Caco-2 (cell line): ENCODE results near the gene AUTS2. TPM values are rescaled to one million over a fixed set of nuclear protein-coding genes. Genes with fewer than 3 reads are reported as not detected.

Experiments
- BruUV-seq: library from RNA; stranded (reverse); fragments of 400-500 nt; replicated peaks from 2 replicates; lab custom pipeline; 2021; lab: Mats Ljungman, UMichigan
- CTCF ChIA-PET: fragments of 300-600 bp; sonication (Branson Sonifier 250); formaldehyde crosslinking; loops from one replicate; lab custom pipeline; 2022; ENCODE audit warnings: antibody characterized with exemption; lab: Charles Lee
- POLR2A ChIA-PET: fragments of 300-600 bp; sonication (Branson Sonifier 250); formaldehyde crosslinking; loops from one replicate; lab custom pipeline; 2022; ENCODE audit warnings: antibody characterized with exemption; lab: Charles Lee
- DNase-seq, 2 experiments: peaks; one replicate each; pipeline versions ENCODE4 v3.0.0 to v3.0.0-alpha.2; 2020 to 2022
- H3K27me3 ChIP-seq: replicated peaks from 2 replicates; pipeline ENCODE4 v1.6.0; 2011; ENCODE audit warnings: low read length; ENCODE audit not compliant: control insufficient read depth, insufficient read depth
- H3K36me3 ChIP-seq: 2 replicates; pipeline ENCODE4 v1.5.1; 2011; ENCODE audit warnings: low read length; ENCODE audit not compliant: control insufficient read depth, insufficient read depth
- H3K4me1 ChIP-seq: fragments of 250-450 bp; sonication (Bioruptor Pico); 2 replicates; pipeline ENCODE4 v1.5.1; 2020; ENCODE audit warnings: mild to moderate bottlenecking
- H3K4me3 ChIP-seq: 2 replicates; pipeline ENCODE4 v1.5.1; 2011; ENCODE audit warnings: low read depth, mild to moderate bottlenecking, control low read depth, low read length
- H3K9me3 ChIP-seq: fragments of 250-450 bp; sonication (Bioruptor Pico); 2 replicates; pipeline ENCODE4 v1.5.1; 2020; ENCODE audit warnings: mild to moderate bottlenecking, moderate library complexity
- H3K27ac Mint-ChIP-seq: one replicate; pipeline ENCODE4 v1.8.0; 2022; ENCODE audit warnings: mixed read lengths; ENCODE audit not compliant: unreplicated experiment
- H3K27me3 Mint-ChIP-seq: one replicate; pipeline ENCODE4 v1.8.0; 2022; ENCODE audit warnings: mixed read lengths; ENCODE audit not compliant: insufficient read depth, unreplicated experiment
- H3K36me3 Mint-ChIP-seq: one replicate; pipeline ENCODE4 v1.8.0; 2022; ENCODE audit warnings: mild to moderate bottlenecking, mixed read lengths; ENCODE audit not compliant: insufficient read depth, unreplicated experiment
- H3K4me1 Mint-ChIP-seq: one replicate; pipeline ENCODE4 v1.8.0; 2022; ENCODE audit warnings: low read depth, mixed read lengths; ENCODE audit not compliant: unreplicated experiment
- H3K4me3 Mint-ChIP-seq: one replicate; pipeline ENCODE4 v1.8.0; 2022; ENCODE audit warnings: mild to moderate bottlenecking, moderate library complexity, mixed read lengths; ENCODE audit not compliant: unreplicated experiment
- H3K9me3 Mint-ChIP-seq: one replicate; pipeline ENCODE4 v1.8.0; 2022; ENCODE audit warnings: mixed read lengths; ENCODE audit not compliant: unreplicated experiment
- intact Hi-C: fragments of 100-400 bp; cut with micrococcal nuclease; formaldehyde crosslinking; loops from one replicate; pipeline ENCODE4 v1.10.0; 2022; ENCODE audit not compliant: unreplicated experiment
- total RNA-seq: library from RNA; stranded (reverse); gene quantifications from 2 replicates; pipeline ENCODE4 v1.2.3, GENCODE V29; 2022
- TF ChIP-seq, protein P1 (sequence below), 2 experiments: fragments of 200-600 bp in 1 of 2; IDR thresholded peaks; 1 replicate in 1 of 2; 2 replicates in 1 of 2; pipeline versions ENCODE4 v1.5.1 to v1.8.0; 2011 to 2022; ENCODE audit warnings: antibody characterized with exemption in 1 of 2, control low read depth in 1 of 2, inconsistent platforms in 1 of 2, low read depth in 1 of 2, low read length in 1 of 2, mild to moderate bottlenecking in 1 of 2, moderate library complexity in 1 of 2; ENCODE audit not compliant: insufficient read depth in 1 of 2, severe bottlenecking in 1 of 2, unreplicated experiment in 1 of 2

Gene AUTS2
- total RNA-seq, 1 experiment from 2014 or later: 37.1 TPM

DNA sequence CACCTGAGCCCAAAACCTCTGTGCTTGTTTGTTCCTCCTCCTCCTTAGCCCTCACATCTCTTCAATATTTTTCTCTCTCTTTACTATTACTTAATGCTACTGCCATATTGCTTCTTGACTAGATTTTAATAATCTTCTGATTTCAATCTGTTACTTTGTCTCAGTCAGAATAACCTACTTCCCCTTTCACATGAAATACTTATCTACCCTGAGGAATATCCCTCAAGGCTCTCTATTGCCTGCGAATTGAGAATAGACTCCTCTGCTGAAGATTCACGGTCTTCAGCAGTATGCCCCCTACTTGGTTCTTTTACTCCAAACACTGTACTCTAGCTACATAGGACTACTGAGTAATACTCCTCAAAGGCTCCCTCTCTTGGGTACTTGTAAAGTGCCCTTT lies 430.3 kb downstream of the AUTS2 start:
- Histone ChIP-seq H3K9me3 (no peaks in the 10 kb centered on the region), H3K4me3 (no peak overlapping the region), H3K36me3 (no peaks in the 10 kb centered on the region), H3K27me3 (no peaks in the 10 kb centered on the region; the same call in 1 of the 2 replicates), H3K4me1 (no peaks in the 10 kb centered on the region)
- no peak overlapping the region for H3K27ac Mint-ChIP-seq
- no peaks in the 10 kb centered on the region for H3K36me3 Mint-ChIP-seq
- ChIA-PET POLR2A (no interaction called here), CTCF (no interaction called here)
- no peaks in the 10 kb centered on the region for H3K4me1 Mint-ChIP-seq
- DNase-seq: no peak
- no TSS peak for BruUV-seq
- intact Hi-C loops: no loop called here
- TF ChIP-seq, protein P1, sequence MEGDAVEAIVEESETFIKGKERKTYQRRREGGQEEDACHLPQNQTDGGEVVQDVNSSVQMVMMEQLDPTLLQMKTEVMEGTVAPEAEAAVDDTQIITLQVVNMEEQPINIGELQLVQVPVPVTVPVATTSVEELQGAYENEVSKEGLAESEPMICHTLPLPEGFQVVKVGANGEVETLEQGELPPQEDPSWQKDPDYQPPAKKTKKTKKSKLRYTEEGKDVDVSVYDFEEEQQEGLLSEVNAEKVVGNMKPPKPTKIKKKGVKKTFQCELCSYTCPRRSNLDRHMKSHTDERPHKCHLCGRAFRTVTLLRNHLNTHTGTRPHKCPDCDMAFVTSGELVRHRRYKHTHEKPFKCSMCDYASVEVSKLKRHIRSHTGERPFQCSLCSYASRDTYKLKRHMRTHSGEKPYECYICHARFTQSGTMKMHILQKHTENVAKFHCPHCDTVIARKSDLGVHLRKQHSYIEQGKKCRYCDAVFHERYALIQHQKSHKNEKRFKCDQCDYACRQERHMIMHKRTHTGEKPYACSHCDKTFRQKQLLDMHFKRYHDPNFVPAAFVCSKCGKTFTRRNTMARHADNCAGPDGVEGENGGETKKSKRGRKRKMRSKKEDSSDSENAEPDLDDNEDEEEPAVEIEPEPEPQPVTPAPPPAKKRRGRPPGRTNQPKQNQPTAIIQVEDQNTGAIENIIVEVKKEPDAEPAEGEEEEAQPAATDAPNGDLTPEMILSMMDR (IDR thresholded peaks at IDR 0.05; ENCODE audit: insufficient read depth in 1 of 2, low read depth in 1 of 2, low read length in 1 of 2, severe bottlenecking in 1 of 2, unreplicated experiment in 1 of 2): no peak
- H3K9me3 Mint-ChIP-seq: no peaks in the 10 kb centered on the region
- peaks cover 9% of the 10 kb centered on the region for H3K27me3 Mint-ChIP-seq
- H3K4me3 Mint-ChIP-seq: no peak overlapping the region

DNA sequence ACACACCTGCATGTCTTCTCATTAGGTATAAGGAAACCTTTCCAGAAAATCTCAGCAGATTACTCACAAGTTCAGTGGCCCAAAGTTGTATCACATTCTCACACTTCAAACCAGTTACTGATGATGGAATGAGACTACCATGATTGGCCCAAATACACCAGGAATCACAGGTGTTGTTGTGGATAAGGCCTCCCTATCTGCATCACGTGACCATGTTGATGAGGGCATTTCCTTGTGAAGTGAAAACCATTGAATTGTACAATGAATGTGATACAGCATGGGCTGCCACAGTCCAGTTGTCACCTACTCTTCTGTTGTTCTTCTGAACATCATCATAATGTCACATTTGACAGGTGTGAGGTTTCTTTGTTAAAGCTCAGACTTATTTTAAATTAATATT lies 431.7 kb downstream of the AUTS2 start:
- Histone ChIP-seq H3K36me3 (no peaks in the 10 kb centered on the region), H3K27me3 (no peaks in the 10 kb centered on the region; the same call in 1 of the 2 replicates), H3K4me1 (no peaks in the 10 kb centered on the region), H3K4me3 (no peak overlapping the region), H3K9me3 (no peaks in the 10 kb centered on the region)
- Mint-ChIP-seq H3K9me3 (no peaks in the 10 kb centered on the region), H3K27me3 (peaks cover 9% of the 10 kb centered on the region), H3K36me3 (no peaks in the 10 kb centered on the region), H3K4me3 (no peak overlapping the region), H3K4me1 (no peaks in the 10 kb centered on the region), H3K27ac (no peak overlapping the region)
- BruUV-seq: no TSS peak
- ChIA-PET POLR2A (no interaction called here), CTCF (no interaction called here)
- intact Hi-C loops: no loop called here
- DNase-seq: no peak
- TF ChIP-seq, protein P1 (IDR thresholded peaks at IDR 0.05; ENCODE audit: insufficient read depth in 1 of 2, low read depth in 1 of 2, low read length in 1 of 2, severe bottlenecking in 1 of 2, unreplicated experiment in 1 of 2): no peak

DNA sequence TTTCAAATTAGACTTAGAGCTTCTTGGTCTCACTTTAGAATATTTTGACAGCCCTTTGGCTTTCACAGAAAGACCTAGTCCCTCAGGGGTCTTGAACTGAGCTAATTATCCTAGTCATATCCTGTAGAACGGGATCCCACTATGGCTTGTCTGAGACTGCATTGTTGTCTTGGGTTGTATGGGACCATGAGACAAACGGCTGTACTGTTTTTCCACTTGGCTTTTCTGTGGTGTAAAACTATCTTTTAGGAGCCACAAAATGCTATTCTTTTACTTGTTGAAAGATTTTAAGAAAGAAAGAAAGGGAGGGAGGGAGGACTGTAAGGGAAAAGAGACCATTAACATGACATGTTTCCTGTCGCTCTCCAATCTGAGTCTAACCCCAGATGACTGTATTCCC lies 432.5 kb downstream of the AUTS2 start:
- H3K9me3 ChIP-seq: no peaks in the 10 kb centered on the region
- no TSS peak for BruUV-seq
- Mint-ChIP-seq H3K4me1 (no peaks in the 10 kb centered on the region), H3K4me3 (no peak overlapping the region), H3K9me3 (no peaks in the 10 kb centered on the region), H3K27me3 (peaks cover 9% of the 10 kb centered on the region), H3K36me3 (no peaks in the 10 kb centered on the region), H3K27ac (no peak overlapping the region)
- H3K4me3 ChIP-seq: no peak overlapping the region
- intact Hi-C loops: no loop called here
- no peaks in the 10 kb centered on the region for H3K36me3 ChIP-seq
- ChIA-PET CTCF (no interaction called here), POLR2A (no interaction called here)
- H3K27me3 ChIP-seq: no peaks in the 10 kb centered on the region; the same call in 1 of the 2 replicates
- DNase-seq: no peak
- H3K4me1 ChIP-seq: no peaks in the 10 kb centered on the region
- TF ChIP-seq, protein P1 (IDR thresholded peaks at IDR 0.05; ENCODE audit: insufficient read depth in 1 of 2, low read depth in 1 of 2, low read length in 1 of 2, severe bottlenecking in 1 of 2, unreplicated experiment in 1 of 2): no peak
